Measurements from ENCODE around the gene SLC8A1.

Gene SLC8A1

DNA sequence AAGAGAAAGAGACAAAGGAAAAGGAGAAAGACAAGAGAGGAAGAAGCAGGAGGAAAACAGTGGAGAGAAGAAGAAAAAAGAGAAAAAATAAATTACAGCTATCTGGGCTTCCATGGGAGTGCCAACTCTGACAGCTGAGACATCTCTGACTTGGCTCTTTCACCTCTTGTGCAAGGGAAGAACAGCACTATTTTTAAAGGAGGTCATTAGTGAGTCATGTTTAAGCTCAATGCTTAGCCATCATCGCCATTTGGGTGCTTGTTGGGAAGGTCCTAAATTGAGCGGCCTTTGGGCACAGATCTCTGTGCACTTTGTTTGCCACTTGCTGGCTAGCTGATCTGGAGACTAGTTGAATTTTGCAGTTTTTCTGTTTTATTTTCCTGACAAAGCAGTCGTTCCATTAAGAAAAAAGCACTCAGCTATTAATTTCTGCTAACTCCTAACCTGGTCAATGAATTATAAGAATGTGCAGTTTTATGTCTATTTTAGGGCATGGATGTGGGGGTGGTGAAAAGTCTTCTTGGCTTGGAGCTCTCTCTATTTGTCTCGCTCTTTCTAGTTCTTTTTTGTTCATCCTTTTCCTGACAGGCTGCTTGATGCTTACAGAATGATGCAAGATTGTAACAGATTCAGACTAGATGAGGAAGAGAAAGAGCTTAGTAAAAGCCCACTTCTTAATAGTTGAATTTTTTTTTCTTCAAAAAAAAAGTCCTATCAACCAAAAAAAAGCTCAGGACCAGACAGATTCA is 231.5 kb downstream of the SLC8A1 start:
- no peak for DNase-seq

DNA sequence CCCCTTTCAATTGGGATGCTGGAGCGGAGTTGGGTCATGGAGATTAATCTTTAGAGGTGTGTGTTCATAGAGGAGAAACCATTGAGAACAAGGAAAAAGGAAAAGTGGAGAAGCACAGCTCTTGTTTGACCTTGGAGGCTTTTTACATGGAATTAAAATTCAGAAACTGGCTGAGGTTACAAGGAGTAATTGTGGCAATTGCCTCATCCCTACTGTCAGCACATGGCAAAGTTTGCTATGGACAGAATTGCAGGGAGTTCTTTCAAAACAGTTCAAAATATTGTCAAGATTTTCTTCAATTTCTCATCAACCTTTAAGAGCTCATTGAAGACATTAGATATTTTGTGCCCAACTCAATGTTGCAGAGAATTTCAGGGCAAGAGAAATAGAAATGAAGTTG is 232.7 kb downstream of the SLC8A1 start:
- DNase-seq: no peak

DNA sequence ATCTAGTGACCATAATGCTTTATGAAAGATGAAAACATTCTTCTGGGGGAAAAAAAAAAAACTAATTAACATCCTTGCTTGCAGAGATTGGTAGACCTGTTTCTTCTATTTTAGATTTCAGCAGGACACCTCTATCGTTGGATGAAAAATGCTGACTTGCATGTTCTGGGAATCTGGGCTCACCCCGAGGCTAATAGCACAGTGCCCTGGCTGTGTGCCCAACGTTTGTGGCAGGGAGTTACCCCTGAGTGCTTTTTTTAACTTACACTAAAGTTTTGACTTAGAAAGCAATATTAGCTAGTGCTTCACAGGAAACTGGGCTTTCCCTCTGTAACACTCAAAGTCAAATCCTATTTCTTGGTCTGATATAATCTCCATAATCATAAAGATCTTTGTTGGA is 233.2 kb downstream of the SLC8A1 start:
- DNase-seq: no peak

DNA sequence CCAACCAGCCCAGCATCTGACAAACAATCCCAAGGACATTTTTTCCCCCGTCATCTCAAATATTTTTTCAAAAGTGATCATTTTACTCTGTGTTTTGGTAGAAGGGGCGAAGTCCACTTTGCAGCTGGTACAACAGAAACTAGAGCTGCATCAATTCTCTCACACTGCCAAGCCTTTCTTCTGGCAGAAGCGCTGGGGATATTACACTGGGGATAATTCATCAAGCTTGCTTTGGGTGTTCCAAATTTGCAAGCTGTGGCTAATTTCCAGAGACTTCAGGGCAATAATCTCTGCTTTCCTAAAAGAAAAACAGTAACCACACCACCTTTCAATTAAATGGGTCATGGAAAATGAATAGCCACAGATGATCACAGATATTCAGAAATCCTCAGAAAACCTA is 238.3 kb downstream of the SLC8A1 start:
- no peak for DNase-seq

DNA sequence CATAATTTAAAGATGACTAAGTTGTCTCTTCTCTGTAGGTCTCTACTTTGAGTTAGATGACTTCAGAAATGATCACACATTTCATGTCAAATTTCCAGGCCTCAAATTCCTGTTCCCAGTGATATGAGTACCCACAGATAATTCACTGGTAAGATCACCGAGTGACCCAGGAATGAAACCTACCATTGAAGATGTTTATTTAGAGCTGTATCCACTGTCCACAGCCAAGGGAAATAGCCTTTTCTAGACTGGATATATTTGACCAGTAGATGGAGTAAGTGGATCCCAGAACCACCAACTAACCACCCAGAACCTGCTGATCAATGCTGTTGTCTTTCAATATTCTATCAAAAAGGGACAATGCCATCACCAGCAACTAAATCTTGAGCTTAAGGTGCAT is 238.8 kb downstream of the SLC8A1 start:
- no peak for DNase-seq

DNA sequence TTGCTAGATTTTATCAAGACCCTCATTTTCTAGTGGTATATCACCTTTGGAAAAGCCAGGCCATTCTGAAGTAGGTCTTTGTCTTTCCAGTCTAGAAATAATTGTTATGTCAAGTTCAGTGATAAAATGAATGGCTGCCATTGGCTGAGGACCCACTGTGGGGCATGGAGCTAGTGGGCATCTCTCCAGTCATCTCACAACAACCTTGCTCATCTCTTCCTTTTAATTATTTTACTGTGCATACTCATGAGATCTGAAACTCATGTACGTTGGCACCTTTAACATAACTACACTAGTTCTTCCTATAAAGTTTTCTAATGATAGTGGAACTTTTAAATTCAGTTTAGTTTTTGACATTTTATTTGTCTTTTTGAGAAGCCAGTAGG is 240.9 kb downstream of the SLC8A1 start:
- DNase-seq: no peak

DNA sequence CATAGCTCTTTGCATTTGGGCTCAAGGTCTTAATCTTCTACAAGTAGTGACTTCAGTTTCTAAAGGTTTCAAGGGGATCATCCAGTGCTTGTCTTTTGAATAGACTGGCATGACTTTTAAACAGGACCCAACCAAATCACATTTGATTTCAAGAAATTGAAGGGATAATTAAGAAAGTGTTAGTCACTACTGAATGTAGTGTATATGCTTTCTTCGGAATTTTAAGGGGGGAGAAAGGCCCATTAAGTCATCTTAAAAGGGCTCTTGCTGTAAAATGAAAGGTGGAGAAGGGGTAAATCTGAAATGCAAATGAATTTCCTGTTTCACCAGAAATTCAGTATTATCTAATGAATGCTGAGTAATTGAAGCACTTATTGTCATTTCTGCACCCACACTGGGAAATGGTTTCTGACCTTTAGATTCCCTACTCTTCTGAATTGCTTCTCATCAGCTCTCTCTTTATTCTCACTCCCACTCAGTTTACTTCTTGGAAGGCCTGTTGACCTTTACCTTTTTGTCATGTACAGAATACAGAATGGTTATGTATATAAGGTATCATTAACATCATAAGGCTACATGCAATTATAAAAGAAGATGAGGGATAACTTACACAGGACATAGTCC is 241.4 kb downstream of the SLC8A1 start:
- DNase-seq: no peak

DNA sequence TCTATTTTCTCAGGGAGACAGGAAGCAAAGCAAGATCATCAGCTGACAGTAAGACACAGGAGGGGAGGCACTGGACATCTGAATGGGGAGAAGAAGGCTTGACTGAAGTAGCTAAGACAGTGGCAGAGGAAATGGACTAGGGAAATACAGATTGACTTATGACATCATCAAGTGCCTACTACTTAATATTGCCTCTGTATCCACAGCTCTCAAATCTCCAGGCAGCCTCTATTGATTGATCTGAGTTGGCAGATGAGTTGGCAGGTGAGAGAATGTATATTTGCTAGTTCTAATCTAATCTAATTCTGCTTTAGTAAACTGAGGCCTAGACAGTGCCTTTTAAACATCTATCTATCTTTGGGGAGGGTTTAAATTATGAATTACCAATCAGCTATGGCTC is 242.1 kb downstream of the SLC8A1 start:
- DNase-seq: no peak

DNA sequence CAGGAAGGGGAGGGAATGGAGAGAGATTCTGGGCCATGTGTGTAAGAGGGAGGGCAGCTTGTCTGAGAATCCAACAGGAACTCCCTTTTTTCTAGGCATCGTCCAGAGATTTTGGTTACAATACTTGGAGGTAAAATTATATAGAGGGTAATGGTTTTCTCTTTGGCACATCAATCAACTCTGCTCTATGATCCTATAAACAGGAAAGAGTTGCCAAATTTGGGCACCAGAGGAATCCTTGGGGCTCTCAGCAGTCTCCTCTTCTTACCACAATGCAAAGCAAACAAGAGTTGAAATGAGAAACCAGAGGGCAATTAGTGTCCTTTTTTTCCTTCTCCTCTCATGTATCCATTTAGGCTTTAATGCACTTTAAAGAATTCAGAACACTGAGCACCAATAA is 243.4 kb downstream of the SLC8A1 start:
- DNase-seq: no peak

DNA sequence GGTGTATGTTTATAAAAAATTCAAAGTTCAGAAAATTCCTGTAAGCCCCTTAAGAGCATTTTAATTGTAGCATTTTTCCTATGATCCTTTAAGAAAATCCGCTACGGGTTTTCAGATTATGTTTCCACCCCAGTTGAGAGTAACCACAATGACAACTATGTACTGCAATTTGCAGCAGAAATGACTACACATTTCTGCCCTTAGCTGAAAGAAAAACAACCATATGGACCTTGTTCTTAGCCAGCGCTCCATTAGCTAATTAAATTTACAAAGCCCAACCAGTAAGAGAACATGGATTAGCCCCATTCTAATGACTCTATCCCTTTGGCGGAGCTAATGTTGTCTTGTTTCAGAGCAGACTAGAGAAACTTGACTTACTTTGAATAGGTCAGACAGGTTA is 247.6 kb downstream of the SLC8A1 start:
- no peak for DNase-seq

DNA sequence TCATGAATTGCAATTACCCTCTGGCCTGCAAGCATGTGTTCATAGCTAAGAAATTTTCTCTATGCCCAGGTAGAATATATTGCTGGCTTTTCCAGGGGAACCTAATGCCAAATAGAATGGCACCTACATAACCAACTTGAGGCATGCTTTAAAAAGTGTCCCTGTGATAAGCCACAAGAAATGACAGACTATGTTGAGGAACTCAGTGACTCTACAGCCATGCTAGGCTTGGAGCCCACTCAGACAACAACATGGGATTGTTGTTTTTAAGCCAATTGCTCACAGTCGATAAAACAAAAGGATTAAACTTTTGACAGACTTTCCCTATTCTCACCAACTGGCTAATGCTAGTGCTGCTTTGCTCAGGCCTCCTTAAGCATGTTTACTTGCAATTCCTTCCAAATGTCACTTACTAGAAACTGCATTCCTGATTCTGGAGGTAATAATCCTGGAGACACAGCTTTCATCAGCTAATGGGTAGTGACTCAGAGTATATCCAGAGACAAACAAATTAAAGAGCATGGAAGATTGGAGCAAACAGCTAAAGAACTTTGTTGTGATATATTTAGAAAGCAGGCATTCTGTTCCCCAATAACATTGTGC is 249.0 kb downstream of the SLC8A1 start:
- no peak for DNase-seq

DNA sequence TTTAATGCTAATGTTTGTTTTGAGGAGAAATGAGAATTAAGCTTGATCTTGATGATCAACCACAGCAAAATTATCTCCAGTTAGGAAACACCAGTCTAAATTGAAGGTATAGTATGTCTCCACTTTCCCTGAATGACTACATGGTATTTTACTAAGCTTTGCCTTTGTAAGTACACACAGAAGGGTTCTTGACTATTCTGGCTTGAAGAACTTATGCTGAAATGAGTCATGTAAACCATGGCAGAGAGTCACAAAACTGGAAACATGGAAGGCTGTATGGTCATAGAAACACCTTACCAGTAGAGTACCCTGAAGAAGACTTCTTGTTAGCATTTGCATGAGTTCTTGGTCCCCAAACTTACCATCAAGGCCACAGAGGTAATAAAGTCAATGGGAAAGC is 250.5 kb downstream of the SLC8A1 start:
- no peak for DNase-seq

DNA sequence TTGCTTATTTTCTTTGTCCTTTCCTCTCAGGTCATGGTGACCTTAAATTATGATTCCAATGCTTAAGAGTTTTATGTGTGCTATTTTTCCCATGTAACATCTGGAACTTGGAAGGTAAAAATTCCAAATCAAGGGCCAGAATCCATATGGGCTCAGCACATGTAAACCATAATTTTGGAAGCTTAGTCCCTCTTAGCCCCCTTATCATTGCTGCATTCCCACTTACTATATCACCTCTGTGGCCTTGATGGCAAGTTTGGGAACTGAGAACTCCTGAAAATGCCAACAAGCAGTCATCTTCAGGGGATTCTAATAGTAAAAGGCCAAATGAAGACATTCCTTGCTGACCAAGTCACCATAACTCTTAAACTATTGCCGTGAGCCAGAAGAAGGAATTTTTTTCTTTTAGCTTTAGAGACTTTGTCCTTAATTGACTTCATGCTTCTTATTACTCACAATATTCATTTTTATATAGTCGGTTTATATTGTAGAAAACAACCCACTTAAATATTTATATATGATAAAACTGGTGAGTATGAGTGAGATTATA is 251.4 kb downstream of the SLC8A1 start:
- DNase-seq: no peak

DNA sequence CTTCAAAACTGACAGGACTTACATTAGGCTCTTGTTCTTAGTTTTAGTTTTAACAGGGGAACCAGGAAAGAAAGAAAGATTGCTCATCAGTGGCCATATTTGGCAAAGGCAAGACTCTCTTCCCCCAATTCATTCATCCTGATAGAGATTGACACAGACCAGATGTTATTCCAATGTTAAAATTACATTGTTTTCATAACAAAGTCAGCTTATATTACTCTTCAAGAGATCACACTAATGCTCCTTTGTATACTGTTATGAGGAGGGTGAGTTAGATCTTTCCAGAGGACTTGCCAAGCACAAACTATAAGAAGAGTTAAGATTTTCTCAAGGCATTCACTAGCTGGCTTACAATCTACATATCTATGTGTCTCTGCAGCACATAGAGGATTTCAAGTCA is 252.1 kb downstream of the SLC8A1 start:
- DNase-seq: no peak

DNA sequence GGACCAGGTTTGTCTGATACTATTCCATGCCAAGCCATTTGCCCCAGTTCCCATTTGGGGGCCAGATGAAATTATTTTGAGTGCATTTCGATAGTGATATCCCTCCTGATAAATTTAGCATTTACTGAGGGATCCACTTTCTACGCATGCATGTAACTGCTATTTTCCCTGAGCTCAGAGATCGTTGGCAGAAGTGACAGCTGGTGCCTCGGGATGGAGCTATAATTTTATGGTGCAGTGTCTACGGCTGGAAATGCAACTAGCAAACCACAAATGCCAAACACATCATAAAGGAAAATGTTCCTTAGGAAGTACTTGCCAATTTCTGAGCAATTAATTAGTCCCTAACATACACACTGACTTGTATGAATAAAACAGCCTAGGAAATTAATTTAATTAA is 254.8 kb downstream of the SLC8A1 start:
- DNase-seq: no peak

DNA sequence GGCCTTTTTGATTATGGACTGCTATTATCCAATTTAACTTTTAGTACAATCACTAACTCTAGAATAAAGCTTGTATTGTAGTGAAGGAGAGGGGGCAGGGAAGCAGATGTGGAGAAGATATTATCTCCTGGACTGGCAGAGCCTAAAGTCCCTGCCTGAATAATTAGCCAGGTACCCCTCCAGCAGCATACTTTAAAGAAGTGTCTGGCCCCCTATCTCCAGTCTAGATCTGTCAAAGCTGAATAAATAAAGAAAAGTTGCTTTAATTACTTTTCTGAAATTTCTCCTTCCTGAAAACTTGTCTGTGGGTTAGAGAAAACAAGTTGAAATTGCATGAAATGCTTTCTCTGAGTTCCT is 258.2 kb downstream of the SLC8A1 start:
- no peak for DNase-seq

DNA sequence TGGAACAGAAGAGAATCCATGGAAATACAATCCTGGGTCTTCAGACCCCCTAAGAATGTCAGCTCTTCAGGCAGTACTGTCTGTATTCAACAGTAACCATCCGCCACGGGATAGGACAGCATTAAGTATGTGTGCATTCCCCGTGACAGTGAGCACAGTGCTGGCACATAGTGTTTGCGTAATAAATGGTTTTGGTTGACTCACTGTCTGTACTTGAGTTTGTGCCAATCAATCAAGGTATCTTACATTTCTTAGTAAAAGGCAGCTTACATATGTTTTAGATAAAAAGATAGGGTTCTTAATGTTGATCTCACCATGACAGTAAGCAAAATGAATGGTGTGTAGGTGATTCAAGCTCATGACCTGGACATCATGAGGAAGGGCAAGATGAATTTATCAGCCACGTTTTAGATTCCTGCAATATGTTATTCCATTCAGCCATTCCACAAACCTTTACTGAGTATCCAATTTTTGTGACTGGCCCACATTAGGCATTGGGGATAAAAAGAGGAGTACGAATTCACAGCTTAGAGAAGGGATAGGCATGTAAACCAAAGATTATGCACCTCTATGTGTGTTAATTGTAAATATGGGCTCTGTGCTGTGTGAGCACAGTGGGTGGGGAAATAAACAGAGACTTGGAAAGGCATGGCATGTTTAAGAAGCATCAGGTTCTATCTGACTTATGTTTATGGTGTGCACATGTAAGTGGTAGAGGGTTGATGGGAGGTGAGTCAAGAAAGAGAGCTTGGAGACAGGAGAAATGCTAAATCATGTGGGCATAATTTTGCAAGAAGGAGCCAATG is 258.8 kb downstream of the SLC8A1 start:
- no peak for DNase-seq

DNA sequence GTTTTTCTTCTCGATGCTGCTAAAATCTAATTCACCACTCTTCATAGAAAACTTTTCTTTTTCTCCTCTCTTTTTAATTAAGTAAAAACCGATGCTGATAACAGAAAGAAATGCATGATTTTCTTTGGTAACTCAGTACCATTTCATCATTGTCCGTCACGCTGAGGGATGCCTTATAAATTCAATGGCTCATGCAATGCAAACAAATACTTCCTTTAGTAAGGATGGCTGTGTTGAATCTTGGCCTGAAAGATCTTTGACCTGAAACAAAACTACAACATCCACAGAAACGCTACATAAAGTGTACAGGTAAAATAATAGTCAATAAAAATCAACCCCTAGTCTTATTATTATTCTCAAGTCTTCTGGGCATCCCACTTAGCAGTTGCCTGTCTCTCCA is 261.4 kb downstream of the SLC8A1 start:
- DNase-seq: no peak

DNA sequence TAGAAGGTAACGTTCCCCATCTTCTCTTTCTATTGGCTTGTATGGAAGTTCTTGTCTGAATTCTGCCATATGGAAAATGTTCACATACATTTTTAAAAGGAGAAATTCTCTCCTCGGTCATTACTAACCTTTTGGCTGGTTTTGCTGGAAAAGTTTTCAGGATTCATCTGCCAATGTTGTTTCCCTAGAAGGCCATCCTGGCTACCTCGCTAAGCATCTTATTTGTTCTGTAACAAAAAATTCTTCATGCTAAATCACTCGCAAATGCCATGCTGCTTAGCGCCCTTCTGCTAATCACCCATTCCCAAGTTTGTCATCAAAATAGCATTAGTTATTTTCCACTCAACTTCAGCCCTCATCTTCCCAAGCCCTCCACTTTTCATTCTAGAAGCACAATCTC is 262.0 kb downstream of the SLC8A1 start:
- no peak for DNase-seq

DNA sequence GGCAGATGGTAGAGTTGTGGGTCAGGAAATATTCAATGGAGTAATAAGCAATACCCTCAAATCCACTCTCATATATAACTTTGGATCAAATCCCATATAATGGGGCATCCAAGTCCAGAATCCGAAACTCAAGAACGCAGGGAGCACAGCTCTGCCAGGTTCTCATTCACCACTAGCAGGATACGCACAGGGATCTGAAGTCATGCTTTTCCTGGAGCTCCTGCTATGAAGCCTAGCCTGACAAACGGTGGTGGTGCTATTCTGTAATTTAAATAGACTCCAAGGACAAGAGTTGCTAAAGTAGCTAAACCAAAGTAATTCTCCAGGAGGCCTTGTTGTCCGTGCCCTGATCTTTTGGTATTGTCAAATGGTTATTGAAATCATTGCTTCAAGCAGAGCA is 264.8 kb downstream of the SLC8A1 start:
- DNase-seq: no peak

DNA sequence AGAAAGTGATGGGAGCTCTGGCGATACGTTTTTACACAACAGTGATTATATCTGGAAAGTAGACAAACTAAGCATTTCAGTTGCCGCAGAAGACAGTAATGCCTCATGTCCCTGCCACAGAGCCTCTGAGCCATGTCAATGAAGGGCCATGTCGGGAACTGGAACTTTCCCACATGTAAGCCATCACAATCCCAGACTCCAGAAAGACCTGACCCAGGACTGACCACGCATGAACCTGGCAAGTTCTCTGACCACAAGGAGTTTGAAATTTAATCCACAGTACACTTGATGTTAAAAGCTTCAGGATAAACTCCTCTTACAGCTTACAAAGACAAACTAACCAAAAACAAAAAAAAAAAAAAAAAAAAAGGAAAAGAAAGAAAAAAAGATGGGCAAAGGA is 267.3 kb downstream of the SLC8A1 start:
- DNase-seq: no peak

DNA sequence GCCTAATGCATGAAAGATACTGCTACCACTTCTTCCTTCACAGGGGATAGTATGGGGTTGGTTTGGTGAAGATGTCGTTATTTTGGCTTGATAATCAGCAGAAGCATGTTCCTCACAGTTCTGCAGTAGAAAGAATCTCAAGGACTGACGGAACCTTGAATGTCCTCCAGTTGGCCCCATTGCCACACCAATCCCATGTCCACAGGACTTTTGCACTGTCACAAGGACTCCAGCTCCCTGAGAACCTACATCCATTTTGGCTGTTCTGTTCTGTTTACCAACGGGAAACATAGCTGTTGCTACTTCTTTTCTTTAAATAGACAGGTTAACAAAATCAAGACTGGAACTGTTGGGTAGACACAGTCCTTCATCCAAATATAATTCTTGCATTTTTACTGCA is 270.0 kb downstream of the SLC8A1 start:
- DNase-seq: no peak

DNA sequence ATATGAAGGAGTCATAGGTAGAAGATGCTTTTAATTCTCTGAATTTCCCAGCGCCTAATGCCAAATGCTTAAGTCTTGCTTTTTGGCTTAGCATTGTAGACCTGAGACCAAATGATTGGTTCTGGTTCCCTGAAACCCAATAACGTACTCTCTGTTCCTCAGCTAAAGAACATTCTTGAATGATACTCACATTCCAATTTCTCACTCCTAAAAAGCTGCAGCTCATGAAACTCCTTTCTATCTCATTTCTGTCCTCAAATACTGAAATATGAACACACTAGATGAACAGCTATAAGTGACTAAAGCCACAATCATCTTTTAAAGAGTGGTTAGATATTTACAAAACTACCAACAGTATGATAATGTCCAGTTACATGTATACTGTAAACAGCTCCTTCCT is 272.1 kb downstream of the SLC8A1 start:
- no peak for DNase-seq

DNA sequence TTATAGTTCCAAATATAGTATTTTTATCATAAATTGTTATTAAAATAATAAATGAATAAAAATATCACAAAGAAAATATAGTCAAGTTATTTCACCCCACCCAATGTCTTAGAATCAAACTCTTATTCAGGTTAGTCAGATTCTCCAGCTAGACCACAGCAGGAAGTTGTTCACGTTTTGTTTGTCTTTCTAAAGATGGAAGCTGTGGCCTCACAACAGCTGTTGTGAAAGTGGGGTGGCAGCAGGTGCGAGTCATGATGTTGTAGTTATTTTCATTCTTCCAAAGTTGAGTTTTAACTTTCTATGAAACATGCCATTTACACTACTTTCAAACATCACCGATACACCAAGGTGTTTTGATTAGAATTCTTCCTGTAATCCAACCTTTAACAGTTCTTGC is 272.9 kb downstream of the SLC8A1 start:
- no peak for DNase-seq

All from T1000 (cell line).